GM18868 (cell line): ENCODE results near the gene GAS2.

Experiments
- ATAC-seq: cut with Tn5 transposase; IDR thresholded peaks from one replicate; pipeline ENCODE4 v1.9.1; 2021; ENCODE audit warnings: mild to moderate bottlenecking, moderate library complexity; ENCODE audit not compliant: unreplicated experiment

Gene GAS2

DNA sequence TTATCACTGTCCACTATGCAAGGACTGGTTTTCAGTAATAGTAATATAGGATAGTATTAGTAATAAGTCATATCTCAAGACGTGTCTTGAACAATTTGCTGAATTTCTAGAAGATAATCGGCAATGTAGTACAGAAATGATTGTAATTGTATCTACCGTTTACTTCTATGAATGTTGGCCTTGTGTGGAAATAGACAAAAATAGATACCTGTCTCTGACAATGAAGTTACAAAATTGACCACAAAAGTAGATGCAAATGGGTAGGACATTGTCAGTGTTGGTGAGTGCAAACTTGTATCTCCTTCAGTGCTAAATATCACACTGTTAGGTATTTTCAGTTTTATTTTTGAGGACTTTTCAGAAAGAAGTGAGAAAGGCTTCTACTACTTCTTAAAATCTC, 120.1 kb downstream of the GAS2 start:
- ATAC-seq: peak; percentile 79

DNA sequence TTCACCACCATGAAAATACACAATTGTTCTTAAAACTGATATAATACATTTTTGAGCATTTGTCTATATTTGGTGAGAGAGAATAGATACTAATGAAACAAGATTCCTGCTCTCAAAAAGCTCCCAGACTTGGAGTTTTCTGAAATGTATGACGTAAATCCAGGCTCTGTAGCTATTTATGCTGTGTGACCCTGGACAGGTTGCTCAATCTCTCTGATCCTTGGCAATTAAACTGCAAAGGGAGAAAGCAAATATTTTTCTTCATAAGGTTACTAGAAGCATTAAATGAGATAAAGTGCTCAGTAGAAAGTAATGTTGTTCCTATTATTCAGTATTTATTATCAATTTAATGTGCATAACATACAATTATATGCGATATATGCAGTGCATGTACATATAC, 120.6 kb downstream of the GAS2 start:
- ATAC-seq: no peak

DNA sequence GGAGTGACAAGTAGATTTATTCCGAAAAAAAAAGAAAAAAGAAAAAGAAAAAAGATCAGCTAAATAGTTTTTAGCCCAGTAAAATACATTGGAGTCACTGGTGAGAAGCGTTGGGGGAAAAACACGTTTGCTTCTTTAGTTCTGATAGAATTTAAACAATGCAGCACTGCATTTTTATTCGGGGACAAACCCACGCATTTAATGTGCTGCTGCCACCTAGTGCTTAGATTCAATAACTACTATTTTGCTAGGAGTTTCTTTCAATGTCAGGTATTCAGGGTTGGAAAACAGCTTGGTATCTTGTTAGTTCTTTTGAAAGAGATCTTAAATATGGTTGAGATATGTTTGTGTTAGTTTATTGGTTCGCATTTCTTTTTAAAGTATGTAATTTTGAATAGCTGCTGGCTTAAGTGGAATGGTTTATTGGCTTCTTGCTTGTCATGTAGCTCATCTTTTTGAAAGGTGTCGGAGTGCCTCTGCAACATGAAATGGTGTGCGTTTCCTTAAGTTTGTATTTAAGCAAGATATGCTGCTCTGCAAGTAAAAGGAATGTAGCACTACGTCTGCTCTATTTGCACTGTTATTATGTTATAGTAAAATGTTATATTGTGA, 121.2 kb downstream of the GAS2 start:
- peak; percentile 51 for ATAC-seq

DNA sequence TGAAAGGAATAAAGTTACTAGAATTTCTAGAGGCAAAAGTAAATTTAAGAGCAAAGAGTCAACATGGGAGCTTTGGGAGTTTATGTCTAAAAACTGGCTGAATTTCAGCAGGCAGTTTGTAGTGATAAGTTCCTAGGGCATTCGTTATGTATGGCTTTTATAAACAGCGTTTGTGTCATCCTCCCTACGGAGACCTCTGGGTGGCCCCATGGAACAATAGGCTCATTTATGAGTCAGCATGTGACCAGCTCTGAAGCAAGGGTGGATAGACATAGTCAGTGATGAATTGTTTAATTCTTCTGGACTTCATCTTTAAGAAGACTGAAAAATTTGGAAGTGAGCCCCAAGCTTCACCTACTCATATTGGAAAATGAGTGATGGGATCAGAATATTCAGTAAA, 126.1 kb downstream of the GAS2 start:
- ATAC-seq: no peak

DNA sequence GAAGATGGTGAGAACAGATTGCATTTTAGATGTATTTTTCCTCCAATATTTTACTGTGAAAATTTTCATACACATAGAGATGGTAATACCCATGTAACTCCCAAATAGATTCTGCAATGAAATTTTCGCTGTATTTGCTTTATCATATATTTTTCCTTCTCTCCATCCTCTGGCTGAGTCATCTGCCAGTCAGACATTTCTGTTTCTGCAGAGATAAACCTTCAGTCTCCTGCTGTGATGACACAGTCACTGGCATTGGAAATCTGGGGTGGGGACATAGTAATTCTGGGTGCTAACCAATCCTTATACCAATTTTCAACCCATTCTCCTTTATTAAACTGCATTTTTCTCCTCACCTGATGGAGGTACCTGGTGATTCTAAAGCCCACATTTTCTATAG, 129.5 kb downstream of the GAS2 start:
- no peak for ATAC-seq

DNA sequence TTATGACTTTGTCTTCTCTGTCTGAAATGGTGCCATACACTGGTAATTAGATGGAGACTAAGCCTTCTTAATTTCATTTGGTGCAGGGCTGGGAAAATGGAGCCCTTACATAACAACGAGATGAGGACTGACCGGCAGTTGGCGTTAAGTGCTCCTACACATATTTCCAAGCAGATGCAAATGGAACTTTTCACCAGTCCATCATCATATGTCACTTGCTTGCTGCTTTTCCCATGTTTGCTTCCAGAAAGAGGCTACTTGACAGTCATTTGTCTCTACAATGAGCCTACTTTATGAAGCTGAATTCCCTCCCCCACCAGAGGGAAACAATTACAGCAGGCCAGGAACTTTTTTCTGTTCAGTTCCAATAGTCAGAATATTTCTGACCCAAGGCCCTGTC, 130.6 kb downstream of the GAS2 start:
- no peak for ATAC-seq

DNA sequence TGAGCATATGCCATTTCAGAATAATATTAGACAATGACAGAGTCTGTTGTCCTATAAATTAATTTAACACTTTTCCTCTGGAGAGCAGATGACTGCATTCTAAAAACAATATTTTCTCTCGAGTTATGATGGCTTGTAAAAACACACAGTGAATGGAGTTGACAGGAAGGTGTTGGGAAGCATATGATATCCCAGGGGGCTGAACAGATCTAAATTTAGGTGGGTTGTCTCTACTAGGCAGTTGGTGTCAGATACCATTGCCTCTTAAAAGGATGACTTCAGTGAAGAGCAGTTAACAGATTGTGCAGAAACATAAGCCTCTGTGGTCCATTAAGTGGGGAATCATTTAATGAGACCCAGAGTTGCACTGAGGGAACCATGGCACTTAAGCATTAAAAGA, 132.5 kb downstream of the GAS2 start:
- no peak for ATAC-seq

DNA sequence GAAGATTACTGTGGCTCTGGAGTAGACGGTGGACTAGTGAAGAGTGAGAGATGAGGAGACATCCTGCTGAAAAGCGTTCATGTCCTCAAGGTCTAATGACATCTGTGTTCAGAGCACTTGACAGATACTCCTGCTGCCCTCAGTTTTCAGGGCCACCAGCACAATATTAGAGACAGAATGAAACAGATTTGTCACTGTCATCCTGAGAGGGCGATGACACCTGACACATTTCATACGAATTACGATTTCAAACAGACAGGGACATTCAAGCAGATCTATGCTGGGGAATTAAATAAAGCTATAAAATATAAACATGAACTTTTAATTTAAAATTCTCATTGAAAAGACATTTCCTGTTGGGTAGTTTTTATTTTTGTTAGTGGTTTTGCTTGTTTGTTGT, 134.1 kb downstream of the GAS2 start:
- no peak for ATAC-seq

DNA sequence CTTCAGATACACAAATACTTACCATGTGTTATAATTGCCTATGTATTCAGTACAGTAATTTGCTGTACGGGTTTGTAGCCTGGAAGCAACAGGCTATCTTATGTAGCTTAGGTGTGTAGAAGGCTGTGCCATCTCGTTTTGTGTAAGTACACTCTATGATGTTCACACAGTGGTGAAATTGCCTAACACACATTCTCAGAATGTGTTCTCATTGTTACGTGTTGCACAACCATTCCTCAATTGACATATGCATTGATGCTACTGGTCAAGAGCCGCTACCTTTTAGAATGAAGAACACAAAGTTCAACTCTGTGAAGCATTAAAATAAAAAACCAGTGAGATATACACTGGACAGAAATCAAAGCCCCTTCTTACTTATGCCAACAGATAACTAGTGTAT, 136.4 kb downstream of the GAS2 start:
- no peak for ATAC-seq

DNA sequence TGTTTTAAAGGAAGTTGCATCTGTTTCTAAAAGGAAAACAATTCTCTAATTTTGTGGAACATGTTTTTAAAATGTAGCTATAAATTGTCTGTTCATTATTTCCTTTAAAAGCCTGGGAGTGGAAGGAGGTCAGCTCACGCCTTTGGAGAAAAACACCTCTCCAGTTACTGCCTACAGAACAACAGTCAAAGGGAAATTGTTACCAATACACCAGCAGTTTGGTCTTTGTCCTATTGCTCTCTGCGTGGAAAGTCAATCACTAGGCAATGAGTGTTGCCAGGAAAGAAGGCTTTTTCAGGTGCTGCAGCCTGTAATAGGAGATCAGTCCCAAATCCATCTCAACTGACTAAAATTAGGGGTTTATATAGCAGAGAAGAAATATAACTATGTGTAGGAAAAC, 141.0 kb downstream of the GAS2 start:
- no peak for ATAC-seq

DNA sequence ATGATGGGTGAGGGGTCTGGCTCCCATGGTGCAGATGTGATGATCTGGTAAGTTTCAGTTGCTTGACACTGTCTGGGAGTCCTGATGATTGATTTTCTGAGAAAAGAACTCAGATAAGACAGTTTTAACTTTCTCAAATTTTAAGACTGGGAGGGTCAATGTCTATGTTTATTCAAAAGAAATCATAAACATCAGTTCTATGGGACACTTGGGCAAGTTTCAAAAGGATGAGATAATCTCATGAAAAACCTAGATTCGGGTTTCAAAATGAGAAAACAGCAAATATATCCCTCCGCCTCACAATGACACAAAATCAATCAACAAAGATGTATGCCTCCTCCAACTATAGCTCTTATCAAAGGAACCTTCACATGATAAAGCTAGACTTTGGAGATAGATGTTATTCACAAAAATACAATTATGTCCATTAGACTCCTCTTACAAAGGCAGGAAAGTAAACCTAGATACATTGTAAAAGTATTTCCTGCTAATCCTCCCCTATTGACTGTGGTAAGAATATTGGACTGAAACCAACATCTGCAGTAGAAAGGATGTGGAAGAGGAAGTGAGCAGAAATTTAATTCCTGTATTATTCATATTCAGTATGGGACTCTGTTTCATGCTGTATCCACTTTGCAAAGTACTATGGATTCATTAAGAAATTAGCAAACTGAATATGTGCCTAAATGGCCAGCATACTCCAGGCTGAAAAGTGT, 141.6 kb downstream of the GAS2 start:
- peak; percentile 97 for ATAC-seq

DNA sequence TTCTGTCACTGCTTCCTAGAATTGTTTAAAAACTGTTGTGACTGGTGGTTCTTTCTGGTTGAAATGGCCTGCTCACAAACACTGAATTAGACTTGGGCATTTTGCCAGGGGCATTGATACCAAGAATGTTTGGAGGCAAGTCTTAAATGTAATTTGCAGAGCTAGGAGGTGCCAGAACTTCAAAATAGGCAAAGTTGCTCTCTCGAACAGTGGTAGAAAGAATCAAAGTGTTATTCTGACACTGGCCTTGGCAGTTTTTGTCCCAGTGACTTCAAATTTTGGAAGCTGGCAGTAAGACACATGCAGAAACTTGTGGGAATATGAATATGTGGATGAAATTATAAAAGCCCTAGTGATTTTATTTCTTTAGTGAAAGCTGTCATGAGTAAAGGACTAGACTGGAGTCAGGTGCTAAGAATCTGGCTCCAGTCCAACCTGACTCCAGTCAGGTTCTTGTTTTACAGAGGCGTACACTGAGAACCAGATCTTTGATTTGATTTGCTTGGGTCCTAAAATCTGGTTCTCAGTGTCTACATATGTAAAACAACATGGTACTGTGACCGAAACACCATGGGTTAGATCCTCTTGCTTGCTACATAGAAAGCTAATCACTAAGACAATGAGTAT, 142.3 kb downstream of the GAS2 start:
- ATAC-seq: peak; percentile 40

DNA sequence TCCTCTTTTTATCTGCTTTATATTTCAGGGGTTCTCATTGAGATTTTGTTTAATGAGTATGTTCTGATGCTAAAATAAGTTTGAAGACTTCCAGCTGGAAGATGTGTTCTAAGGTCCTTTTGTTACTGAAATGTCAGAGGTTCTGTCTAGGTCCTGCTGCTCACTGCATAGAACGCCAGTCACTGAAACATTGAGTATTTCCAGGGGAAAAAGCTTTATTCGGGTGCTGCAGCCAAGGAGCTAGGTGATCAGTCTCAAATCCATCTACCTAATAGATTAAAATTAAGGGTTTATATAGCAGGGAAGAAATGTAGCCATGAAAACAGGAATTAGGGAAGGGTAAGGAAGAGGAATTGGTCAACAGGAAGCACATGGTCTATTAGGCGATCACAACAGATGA, 143.5 kb downstream of the GAS2 start:
- no peak for ATAC-seq

DNA sequence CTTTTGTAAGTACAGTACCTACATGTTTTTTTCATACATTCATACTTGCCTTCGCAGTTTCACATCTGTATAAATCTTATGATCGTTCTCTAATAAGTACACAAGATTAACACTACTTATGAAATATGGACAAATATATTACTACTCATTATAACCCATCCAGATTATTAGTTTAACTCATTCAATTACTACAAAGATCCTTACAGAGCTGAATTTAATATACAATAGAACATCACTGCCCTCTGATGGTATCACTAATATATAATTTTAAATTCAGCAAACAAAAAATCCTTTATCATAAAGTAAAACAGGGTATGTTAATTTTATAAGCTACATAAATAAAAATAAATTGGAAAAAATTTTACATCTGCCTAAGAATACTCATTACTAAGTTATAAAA, 155.8 kb downstream of the GAS2 start:
- ATAC-seq: no peak

DNA sequence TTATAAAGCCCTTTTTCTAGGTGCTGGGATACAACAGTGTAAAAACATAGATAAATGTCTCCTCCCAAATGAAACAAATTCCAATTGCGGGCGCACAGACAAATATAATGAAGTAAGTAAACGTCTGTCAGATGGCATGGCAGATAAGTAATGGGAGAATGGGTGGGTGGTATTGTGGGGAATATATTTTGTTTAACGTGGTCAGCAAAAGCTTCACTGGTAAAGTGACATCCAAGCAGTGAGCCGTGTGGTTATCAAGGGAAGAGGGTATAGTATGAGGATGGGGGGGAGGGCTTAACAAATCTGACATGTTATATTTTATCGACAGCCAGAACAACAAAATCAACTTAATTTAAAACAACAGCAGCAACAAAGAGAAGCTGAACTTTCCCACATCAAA, 162.0 kb downstream of the GAS2 start:
- ATAC-seq: no peak

DNA sequence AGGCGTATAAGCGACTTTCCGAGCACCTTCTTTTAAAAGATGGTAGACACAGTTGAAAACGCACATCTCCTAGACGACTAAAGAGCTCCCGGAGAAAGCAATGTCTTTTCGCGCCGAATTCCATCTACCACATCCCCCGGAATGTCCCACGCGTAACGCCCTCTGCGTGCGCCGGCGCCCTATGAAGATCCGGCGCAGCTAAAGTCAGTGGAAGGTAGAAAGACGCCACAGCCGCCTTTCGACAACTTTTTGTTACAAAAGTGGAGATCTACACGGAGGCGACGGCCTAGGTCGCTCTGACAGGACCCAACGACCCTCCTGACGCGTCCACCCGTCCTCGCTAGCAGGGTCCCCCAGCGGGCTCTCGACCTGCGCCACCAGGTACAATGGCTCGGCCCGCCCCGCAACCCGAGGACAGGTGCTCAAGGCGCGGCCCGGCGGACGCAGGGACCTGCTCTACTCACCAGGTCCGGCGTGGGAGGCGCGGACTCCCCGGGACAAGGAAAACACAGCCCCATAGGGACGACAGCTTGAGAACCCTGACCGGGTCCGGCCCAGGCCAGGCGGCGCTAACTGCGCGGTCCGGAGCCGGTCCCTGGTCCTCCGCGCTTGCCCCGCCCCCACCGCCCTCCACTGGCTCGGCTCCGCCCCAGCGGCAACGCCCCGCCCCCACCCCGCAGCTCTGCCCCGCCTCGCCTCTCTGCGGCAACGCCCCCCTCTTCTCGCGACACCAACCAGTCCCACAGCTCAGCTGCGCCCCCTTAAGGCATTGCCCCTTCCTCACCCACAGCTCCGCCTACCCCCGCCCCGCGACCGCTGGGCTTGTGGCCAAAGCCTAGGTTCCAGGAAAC, 163.0 kb downstream of the GAS2 start, which contains the start of gene SVIP:
SVIP (minus strand) TSS at position 571 of the 851 bp plus-strand sequence; CDS start at position 518, 53 bp downstream.
- peak; percentile 91 for ATAC-seq

DNA sequence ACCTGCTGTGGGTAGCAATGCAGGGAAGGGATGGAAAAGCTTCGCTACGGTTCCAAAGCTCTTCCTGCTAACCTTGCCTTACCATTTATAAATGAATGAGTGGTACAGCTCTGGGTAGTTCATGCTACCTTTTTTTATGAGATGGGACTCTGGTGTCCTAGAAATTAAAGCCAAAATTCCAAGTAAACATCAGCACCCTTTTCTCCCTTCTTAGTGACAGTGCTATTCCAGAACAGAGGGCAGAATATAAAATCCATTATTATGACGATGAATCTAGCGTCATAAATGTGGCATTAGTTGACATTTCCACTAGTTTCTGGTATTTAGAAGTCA, 163.6 kb downstream of the GAS2 start:
- no peak for ATAC-seq

DNA sequence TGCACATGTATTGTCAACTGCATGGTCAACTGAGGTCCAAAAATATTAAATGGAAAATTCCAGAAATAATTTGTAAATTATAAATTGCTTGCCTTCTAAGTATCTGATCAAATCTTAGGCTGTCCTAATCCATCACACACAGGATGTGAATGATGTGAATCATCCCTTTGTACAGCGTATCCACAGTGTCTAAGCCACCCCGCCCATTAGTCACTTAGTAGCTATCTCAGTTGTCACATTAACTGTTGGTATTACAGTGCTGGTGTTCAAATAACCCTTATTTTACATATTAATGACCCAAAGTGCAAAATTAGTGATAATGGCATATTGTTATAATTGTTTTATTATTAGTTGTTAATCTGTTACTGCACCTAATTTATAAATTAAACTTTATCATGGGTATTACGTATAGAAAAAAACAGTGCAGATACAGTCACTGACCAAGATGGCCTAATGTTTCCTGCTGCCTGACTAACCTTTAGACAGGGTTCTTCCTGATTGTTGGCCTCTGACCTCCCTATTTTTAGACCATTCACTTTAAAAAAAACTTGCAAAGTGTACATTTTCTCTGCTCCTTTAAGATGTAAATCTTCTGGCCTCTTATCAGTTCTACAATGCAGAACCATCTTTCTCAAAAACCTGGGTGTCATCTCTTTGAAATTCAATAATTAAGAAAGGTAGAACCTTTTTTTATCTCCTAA, 166.1 kb downstream of the GAS2 start:
- no peak for ATAC-seq

DNA sequence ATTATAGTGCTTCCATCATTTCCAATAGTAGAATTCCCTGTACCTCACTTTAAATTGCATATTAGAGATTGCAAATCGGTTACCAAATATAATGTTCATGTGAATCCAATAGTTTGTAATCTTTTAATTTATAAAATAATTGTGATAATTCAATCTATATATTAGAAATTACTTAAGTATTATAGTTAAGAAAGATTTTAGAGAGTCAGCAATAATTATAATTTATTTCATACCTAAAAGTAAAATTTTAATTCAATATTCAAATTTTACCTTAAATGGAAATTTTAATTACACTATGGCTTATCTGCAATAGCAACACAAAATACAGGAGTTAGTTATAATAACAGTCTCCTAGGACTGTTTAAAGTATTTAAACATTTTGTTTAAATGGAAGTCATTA, 180.3 kb downstream of the GAS2 start:
- no peak for ATAC-seq

DNA sequence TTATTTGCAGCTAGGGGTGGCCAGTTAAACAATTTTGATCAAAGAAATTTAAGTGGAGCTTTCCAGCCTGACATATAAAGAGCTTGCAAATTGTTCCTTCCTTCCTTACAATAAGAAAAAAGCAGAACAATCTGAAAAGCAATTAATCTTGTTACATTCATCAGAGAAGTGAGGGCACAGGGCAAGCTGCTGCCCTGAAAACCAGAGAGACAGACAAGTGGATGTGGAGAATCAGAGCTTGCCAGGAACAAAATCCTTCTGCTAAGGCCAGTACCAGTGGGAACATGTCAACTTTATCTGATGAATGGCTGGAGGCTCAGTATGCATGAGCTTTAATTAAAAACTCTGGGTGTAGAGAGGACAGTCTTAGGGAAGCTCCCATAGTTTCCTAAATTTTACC, 185.1 kb downstream of the GAS2 start:
- no peak for ATAC-seq

DNA sequence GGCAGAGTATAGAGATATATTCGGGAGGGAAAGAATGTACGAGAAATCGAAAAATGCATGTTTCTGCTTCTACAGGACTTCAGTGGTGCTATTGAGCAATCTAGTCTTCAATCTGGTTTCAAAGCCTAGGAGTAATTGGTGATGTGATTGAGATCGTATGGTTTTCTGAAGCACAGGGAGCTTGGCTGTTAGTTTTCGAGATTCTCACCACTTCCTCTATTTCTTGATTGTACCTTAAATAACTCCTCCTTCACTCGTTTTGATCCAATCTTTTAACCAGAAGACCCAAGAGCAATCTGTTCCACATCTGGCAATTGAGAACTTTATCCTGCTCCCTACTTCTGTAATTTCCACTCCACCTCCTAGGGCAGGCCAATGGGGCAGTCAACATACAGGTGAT, 193.3 kb downstream of the GAS2 start:
- no peak for ATAC-seq
